HG03442 (cell line): ENCODE data around the gene ATP23.

Experiments used
- ATAC-seq: cut with Tn5 transposase; IDR thresholded peaks from one replicate; pipeline ENCODE4 v1.9.1; 2021; ENCODE audit warnings: mild to moderate bottlenecking, moderate library complexity; ENCODE audit not compliant: unreplicated experiment

The ATP23 gene

GRCh38 chr12:57907281-57907680 lies 34.1 kb upstream of the ATP23 start:
- ATAC-seq: no peak

DNA sequence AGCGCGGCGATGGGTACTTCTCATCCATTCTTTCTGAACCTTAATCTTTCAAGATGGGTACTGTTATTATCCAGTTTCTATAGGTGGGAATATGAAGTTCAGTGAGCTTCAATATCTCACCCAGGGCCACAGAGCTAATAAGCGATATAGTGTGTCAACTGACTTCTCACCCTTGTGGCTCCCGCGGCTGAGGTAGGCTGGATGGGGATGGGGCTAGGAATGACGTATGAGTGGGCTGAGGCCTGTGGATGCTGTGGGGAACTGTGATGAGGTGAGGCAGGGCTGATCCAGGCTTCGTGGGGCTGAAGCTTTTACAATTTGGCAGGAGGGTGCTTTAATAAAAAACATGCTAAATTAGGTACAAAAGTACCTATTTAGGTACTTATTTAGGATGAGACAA lies 32.9 kb upstream of the ATP23 start:
- ATAC-seq: no peak

DNA sequence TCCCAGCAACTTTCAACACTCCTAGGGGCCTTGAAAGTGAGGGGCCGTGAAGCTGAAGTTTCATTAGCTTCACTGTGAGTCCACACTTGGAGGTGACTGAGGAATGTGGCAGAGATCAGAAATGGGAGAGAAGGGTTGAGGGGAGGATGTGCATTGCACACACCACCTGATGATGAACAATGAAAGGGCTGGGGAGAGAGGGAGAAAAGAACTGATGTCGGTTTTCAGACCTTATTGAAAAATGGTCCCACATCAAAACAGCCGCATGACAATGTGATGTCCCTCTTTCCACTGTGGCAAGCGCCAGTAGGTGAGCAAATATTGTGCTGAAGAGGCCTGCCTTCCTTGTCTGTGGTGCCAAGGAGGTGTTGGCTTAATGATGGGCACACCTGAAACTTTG lies 32.3 kb upstream of the ATP23 start:
- ATAC-seq: no peak

- no peak for ATAC-seq
Observed at GRCh38 chr12:57909611-57910010, 31.8 kb upstream of the ATP23 start.

GRCh38 chr12:57918147-57918546 lies 23.2 kb upstream of the ATP23 start:
- no peak for ATAC-seq

DNA sequence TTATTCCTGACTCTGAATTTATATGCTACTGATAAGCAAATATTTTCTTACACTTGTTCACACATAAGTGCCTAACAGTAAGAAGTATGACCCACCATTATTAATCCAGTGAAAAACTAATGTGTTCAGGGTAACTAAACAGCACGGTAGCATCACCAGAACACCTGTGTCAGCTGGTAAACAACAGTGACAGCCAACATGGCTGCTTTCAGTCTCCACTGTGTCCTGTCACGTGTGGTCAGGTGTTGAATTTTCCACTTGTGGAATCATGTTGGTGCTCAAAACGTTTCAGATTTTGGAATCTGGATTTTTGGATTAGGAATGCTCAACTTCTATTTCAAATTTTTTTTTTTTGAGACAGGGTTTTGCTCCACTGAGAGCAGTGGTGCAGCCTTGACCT lies 14.3 kb upstream of the ATP23 start:
- no peak for ATAC-seq

GRCh38 chr12:57929092-57929830 lies 12.1 kb upstream of the ATP23 start:
- ATAC-seq: no peak

DNA sequence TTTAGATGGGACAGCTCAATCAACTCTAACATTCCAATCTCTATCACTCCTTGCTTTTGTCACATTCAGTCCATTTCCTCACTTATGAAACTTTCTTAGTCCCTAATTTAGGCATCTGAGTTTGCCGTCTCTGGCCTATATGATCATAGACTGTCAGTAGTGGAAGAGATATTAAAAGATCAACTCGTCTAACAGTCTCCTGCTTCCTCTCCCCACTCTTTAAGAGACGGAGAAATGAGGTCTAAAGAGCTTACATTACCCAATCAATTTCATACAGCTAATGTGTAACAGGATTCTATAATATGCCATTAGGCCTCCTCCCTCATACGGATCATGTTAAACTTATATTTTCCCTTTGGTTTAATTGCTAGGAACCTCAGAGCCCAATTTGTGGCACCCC lies 6.5 kb upstream of the ATP23 start:
- ATAC-seq: no peak

DNA sequence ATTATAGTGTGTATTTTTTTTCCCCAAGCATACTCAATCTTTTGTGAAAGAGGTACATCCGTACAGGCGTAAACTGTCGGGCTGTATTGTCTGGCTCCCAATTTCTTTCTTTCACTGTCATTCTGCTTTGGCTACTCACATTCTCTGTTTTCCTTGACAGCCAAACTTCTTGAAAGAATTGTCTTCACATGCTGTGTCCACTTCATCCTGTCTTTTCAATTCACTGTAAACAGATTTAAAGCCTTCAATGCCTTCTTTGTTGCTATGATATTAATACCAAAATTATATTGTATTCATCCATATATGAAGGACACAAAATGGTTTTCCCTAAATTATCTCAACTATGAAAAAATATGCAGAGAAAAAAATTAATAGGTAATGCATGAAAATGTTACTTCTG lies 6.0 kb upstream of the ATP23 start:
- no peak for ATAC-seq

- peak; percentile 99 for ATAC-seq
Observed at GRCh38 chr12:57935839-57936512, 5.4 kb upstream of the ATP23 start.

DNA sequence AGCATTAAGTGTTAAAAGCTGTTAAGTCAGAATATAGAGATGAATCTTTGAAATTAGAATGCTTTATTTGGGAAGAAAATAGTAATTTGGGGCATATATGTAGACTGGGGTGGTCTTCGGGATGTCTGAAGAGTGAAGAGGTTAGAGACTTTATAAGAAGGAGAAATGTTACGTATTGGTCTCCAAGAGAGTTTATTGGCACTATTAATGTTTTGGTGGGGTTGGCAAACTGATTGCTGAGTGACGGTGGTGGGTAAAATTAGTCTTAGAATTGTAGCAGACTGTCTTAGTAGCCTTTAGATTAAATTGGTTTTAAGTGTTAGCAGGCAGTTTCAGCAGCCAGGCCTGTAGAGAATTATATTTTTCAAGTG lies 4.9 kb upstream of the ATP23 start:
- no peak for ATAC-seq

- ATAC-seq: no peak
Observed at GRCh38 chr12:57939291-57939690, 2.1 kb upstream of the ATP23 start.

GRCh38 chr12:57940052-57940914 lies 1.1 kb upstream of the ATP23 start:
- no peak for ATAC-seq

- ATAC-seq: no peak
Observed at GRCh38 chr12:57940915-57941164, 527 bp upstream of the ATP23 start.

- no peak for ATAC-seq
Observed at GRCh38 chr12:57943438-57944080, 2.2 kb downstream of the ATP23 start.

DNA sequence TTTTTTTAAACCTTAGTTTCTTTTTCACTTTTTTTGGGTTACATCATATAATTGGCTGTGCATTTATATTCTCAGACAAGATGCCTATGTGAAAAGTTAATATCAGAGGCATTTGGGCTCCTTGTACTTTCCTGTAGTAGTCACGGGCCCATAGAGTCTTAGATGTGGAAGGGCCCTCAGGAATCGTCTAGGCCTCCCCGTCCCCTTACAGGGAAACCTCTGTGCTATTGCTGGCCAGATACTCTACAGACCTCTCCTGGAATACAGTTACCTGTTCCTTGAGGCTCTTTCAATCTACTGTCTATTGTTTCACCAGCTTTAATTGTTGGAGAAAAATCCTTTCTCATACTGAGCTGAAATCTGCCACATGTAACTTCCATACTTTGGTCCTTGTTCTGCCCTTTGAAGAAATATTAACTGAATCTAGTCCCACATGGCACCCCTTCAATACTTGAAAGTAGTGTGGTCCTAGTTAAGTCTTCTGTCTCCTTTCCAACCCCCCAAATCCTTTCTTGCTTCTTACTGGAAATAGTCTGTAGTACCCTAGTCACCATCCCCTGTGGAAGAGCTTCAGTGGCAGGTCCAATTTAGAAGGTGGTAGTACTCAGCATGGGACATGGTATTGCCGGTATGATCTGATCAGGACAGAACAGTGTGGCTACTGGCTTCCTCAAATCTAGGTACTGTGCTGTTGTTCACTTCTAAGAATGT lies 3.1 kb downstream of the ATP23 start:
- ATAC-seq: no peak

DNA sequence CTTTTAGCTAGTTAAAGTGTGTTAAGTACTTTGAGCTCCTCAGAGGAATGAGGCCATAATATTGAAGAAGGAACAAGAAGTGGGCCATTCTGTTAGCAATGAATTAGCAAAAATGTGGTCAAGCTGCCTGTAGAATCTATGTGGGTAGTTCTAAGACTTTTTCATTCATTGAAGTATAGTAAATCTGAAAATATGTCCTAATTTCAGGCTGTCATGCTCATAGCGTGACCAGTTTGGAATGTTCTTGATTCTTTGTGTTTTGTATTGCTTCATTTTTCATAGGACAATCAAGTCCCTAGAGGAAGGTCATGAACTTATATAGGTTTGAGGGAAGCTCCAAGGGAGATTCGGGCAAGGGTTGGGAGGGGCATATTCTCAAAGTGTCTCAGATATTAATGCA lies 11.4 kb downstream of the ATP23 start:
- ATAC-seq: no peak

DNA sequence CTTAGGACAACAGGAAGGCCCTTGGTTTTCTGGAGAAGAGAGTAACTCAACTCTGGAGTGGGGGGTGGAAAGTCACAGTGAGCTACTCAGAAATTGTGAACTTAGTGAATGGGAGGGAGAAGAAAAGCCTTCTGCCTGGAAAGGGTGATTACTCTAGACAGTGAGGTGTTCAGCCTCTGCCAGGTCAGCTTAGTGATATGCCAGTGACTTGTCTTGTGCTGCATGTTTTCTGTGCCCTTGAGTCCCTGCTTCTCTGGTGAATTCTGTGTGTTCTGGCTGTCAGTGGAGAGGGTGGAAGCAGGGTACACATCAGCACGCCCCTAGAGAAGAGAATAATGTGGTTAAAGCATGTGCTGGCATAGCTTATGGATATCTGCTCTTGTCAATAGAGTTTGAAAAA lies 13.4 kb downstream of the ATP23 start:
- no peak for ATAC-seq

DNA sequence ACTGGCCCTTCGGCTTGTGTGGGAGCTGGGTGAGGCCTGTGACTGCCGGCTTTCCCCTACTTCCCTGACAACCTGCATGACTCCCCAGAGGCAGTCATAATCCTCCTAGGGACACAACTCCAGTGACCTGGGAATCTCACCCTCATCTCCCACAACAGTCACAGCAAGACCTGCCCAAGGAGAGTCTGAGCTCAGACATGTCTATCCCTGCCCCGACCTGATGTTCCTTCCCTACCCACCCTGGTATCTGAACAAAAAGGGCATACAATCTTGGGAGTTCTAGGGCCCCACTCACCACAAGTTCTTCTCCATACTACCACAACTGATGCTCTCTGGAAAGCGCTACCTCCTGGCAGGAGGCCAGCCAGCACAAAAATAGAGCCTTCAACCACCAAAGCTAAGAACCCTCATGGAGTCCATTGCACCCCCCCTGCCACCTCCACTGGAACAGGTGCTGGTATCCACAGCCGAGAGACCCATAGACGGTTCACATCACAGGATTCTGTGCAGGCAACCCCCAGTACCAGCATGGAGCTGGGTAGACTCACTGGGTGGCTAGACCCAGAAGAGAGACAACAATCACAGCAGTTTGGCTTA lies 16.8 kb downstream of the ATP23 start:
- ATAC-seq: no peak

- no peak for ATAC-seq
Observed at GRCh38 chr12:57964421-57964820, 23.1 kb downstream of the ATP23 start.

DNA sequence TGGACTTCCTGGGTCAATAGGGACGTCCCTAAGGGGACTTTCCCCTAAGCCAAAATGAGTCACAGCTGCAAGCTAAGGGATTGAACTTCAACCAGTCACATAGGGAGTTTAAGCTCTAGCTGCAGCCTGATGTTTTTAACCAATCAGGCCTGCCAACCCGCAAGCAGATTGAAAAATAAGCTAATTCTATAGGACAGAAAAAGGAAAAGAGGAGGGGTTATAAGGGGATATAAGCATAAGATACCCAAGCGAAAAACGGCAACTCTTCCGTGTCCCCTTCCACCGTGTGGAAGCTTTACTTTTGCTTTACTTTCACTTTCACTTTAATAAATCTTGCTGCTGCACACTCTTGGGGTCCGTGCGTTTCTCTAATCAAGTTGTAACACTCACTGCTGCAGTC lies 24.4 kb downstream of the ATP23 start:
- no peak for ATAC-seq
